Activated CD4-positive, alpha-beta T cell treated with anti-CD3 and anti-CD28 coated beads for 24 hours (primary cell): ENCODE results near the gene ASB18.

Experiments
- DNase-seq, 2 donors: peaks; one replicate each; pipeline ENCODE4 v3.0.0-alpha.2; 2020; ENCODE audit warnings: low read depth in 2 of 2

ASB18 gene

GRCh38 chr2:236208019-236208926, 55.9 kb downstream of the ASB18 start:
- no peak for DNase-seq

GRCh38 chr2:236207472-236207871, 56.7 kb downstream of the ASB18 start:
- no peak for DNase-seq

DNA sequence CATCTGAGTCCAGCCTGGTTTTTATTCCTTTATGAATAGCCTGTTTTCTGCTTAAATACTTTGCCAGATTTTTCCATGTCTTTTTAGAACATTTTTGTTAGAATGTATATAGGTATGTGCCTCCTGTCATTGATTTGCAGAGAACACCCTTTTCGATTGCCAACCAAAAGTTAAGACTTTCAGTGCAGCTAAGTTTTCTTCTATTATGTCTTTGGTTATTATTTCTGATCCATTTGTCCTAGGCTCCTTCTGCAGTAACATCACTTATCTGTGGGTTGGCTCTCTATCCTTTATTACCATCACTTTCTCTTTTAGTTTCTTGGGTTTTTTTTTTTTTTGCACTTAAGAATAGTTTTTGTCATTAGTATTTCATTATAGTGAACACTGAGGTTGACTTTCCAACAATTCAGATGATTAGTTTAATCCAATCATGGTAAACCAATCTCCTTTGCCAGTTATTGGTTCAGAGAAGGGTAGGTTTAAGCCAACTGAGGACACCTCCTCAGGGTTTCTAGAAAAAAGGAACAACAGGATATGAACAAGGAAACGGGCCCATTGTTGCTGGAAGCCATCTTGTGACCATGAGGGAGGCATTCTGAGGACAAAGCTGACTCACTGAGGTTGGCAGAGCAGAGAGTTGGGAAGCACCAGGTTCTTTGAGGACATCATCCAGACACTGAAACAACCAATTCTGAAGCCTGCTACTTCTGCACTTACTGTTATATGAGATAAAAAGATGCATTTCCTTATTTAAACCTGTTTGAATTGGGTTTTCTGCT, 58.1 kb downstream of the ASB18 start:
- DNase-seq, result no peak

DNA sequence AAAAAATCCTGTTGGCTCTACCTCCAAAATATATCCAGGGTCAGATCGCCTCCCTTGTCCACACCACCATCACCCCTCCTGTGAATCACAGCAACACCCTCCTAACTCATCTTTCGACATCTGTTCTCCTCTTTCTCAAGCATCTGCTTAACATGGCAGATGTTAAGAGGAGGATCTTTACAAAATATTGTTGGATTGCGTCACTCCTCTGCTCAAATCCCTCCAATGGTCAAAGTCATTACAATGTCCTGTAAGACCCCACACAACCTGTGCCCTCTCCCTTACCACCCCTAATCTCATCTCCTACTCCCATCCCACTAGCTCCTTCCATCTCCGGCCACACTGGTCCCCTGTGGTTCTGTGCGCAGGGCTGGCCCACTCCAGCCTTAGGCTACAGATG, 59.3 kb downstream of the ASB18 start:
- no peak for DNase-seq

DNA sequence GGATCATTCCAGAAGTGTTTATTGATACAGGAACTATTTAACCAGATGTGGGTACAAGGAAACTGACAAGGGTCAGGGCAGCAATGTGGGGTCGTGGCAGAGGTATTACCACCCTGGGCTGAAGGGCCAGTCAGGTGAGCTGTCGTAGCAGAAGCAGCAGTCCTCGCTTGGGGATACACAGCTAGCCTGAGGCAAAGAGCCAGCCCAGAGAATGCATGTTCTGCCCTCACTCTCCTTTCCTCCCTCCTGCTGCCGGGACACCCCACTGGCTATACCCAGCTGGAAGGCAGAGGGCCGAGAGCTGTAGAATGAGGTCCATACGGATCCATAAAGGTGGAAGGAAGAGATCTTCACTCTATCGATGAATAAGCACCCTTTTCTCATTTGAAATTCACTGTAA, 63.8 kb downstream of the ASB18 start:
- DNase-seq, result no peak

DNA sequence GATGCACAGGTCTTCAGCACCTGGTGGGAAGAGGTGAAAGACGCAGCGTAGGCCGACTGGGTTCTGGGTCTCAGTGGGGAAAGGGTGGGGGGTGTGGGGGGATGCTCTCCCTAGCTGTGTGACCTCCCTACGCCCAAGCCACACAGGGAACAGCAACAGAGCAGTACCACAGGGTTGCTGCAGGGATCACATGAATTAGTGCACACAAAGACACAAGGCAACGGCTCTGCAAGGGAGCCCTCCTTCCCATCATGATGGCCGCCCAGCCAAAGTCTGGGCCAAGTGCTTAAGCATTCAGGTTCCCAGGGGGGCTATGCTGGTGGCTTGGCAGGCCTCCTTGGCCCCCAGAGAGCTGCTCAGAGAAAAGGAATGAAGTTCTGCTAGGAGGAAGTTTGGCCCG, 67.8 kb downstream of the ASB18 start:
- DNase-seq, result no peak

DNA sequence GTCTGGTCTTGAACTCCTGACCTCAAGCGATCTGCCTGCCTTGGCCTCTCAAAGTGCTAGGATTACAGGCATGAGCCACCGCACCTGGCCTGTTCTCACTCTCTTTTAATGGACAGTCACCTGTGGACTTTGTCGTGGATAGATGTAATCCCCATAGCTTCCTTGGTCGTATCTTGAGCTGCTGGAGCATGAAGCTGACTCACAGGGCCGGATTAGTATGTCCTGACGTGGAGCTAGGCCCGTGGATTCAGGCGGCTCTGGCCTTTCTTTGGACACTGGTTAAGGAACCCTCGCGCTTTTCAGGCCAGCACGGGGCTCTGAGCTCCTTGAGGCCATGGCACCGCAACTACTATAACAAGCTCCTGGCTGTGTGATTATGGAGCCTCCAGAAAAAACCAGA, 68.5 kb downstream of the ASB18 start:
- no peak for DNase-seq

- DNase-seq, result no peak
Measured at GRCh38 chr2:236194786-236195185, 69.4 kb downstream of the ASB18 start.

GRCh38 chr2:236193026-236193425, 71.2 kb downstream of the ASB18 start:
- DNase-seq, result no peak

DNA sequence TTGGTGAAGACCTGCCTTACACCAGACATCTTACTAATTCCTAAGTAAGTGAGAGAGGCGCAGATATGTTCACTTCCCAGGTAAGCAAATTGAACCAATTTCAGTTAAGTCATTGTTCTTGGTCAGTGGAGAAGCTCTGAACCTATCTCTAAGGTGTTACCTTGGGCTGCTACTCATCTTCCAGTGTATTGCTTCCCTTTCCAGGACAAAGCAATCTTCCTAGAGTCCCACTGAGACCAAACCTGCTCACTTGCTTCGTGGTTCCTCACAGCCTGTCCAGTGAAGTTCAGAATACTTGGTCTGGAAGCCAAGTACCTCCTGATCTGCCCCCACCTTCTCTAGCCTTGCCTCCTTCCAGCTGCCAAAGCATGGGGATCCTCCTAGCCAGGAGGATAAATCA, 73.5 kb downstream of the ASB18 start:
- no peak for DNase-seq

- no peak for DNase-seq
Measured at GRCh38 chr2:236184701-236185100, 79.5 kb downstream of the ASB18 start.

DNA sequence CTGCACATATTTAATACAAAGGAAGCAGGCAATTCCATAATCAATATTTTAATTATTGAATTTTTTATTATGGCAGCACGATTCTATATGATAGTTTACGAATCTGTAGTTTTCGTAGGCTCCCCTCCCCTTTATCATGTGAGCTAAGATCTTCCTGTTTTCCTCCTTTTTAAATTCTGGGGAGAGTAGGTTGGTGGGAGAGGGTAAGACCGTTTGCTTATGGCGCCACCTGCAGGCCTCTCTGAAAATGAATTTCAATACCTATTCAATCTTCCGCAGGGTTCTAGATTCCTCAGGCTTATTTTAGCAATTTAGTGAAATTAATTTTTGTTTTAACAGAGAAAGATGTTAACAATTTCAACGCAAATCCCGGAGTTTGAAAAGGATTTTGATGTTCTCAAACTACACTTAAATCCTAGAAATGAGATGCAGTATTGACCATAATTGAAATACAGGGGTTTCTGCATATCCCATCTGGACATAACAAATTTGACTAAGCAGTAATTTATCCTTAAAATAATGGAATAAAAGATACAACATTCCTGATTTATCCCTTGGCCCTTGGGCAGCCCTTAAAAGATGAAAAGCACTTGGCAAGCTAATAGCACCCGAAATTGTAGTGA, 83.3 kb downstream of the ASB18 start:
- DNase-seq, result peak; percentile 17 to 34

DNA sequence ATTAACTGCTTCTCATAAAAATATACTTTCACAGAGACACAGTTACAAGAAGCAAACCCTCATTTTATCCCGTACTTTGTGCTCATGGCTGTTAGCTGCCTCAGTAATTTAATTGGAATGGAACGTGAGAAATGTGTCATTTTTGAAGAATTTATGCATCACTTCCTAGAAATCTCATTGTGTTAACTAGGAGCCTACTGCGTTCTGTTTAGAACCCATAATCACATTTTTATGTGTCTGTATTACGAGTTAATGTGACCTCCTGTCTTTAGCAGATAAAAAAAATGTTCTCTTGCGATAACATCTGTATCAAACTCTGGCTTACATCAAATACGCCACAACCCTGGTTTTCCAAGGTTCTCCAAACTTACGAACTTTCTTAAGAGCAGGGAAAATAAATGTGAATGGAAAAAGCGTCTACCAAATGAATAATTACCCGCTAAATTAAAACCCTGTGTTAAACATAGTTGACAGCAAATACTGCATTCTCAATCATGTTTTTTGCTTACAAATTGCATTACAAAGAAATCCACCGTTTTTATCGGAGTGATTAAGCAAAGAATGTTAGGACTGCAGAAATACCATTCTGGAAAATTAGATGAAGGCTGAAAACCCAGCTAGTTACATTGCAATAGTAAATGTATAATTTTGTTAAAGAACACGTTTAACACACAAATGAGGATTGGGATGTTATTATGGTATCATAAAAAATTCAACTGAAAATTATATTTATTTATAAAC, 84.0 kb downstream of the ASB18 start:
- no peak for DNase-seq

- no peak for DNase-seq
Measured at GRCh38 chr2:236179236-236180075, 84.8 kb downstream of the ASB18 start.

- DNase-seq, result no peak
Measured at GRCh38 chr2:236178890-236179235, 85.3 kb downstream of the ASB18 start.

- DNase-seq, result peak in 1 of 2 donors; percentile 32
Measured at GRCh38 chr2:236177967-236178889, 86.0 kb downstream of the ASB18 start.

DNA sequence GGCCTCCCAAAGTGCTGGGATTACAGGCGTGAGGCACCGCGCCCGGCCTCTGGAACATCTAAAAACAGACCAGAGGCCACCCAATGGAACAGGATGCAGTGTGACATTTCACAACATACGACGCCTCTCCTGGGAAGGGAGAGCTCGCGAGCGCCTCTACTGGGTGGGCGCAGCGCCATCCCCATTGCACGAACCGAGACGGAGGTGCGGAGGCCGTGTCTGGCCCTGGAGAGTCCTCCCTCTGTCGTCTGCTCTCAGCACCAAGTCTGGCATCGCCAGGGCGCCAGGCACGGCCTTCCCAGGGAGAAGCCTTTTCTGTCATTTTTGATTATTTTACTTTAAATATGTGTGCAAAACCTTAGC, 86.6 kb downstream of the ASB18 start:
- peak in 1 of 2 donors; percentile 31 for DNase-seq

- no peak for DNase-seq
Measured at GRCh38 chr2:236176951-236177350, 87.3 kb downstream of the ASB18 start.

- DNase-seq, result no peak
Measured at GRCh38 chr2:236176417-236176816, 87.8 kb downstream of the ASB18 start.

DNA sequence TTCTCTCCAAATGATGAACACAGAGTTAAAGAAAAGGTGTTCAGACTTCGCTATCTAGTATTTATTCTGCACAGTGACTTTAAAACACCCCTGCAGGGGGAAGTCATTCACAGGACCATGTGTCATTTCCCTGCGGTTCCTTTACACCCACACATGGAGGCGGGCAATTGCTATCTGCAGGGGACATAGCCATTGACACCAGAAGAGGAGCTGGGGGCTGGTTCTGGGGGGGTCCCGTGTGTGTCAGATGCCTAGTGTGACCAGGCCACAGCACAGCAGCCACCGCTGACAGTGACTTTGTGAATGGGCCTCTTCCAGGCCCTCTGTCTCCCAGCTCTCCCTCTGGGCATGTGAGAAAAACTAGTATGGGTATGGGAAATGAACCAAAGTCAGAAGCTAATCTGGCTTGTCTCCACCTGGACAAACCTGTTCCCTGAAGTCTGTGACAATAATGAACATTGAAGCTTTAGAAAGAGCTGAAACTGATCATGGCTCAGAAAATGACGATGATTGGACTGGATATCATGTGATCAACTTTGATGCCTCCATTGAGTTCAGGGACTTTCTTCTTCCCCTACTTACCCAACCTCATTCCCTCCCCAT, 88.6 kb downstream of the ASB18 start:
- no peak for DNase-seq
